Measurements from ENCODE around the gene OR51A7.

- no peak for TF ChIP-seq EZH2 (IDR thresholded peaks at IDR 0.05; ENCODE audit: low read length)
- TF ChIP-seq CTCF (optimal IDR thresholded peaks at IDR 0.05 in 1 of 3, IDR thresholded peaks at IDR 0.05 in 1 of 3, conservative IDR thresholded peaks at IDR 0.05 in 1 of 3; ENCODE audit: extremely low read depth in 1 of 3, insufficient read depth in 2 of 3, low read length in 3 of 3), result no peak
These were observed 18.2 kb downstream of the OR51A7 start for GRCh38 chr11:4921796-4922195.
